ENCODE measurements around the gene OPCML.

The OPCML gene

GRCh38 chr11:133086518-133086917, 445.8 kb downstream of the OPCML start:
- Histone ChIP-seq H4K20me1 (ENCODE audit: insufficient read depth) (no peaks in the 10 kb centered on the region), H3K27me3 (ENCODE audit: insufficient read depth, low read depth) (no peaks in the 10 kb centered on the region), H3K4me2 (no peak overlapping the region), H3K79me2 (ENCODE audit: insufficient read depth, low read depth) (no peaks in the 10 kb centered on the region), H3K36me3 (ENCODE audit: insufficient read depth) (no peaks in the 10 kb centered on the region), H2AFZ (ENCODE audit: low read depth) (no peak overlapping the region), H3K9ac (no peak overlapping the region), H3K4me3 (IDR thresholded peaks at IDR 0.05; ENCODE audit: insufficient read depth, low read depth, low read length) (no peak overlapping the region), H3K27ac (no peak overlapping the region), H3K4me1 (ENCODE audit: low read depth, poor library complexity, severe bottlenecking) (no peaks in the 10 kb centered on the region)
- TF ChIP-seq CTCF (conservative IDR thresholded peaks at IDR 0.05; ENCODE audit: low read depth, low read length) = no peak

- Histone ChIP-seq H3K4me3 (IDR thresholded peaks at IDR 0.05; ENCODE audit: insufficient read depth, low read depth, low read length) (no peak overlapping the region), H4K20me1 (ENCODE audit: insufficient read depth) (no peaks in the 10 kb centered on the region), H3K4me2 (no peak overlapping the region)
These were observed 449.3 kb downstream of the OPCML start for GRCh38 chr11:133082841-133083488.

GRCh38 chr11:133082453-133082781, 449.9 kb downstream of the OPCML start:
- no peak overlapping the region for H3K27ac ChIP-seq
- TF ChIP-seq CTCF (conservative IDR thresholded peaks at IDR 0.05; ENCODE audit: low read depth, low read length) = no peak
- H3K4me1 ChIP-seq (ENCODE audit: low read depth, poor library complexity, severe bottlenecking) = no peaks in the 10 kb centered on the region
- H3K4me3 ChIP-seq (IDR thresholded peaks at IDR 0.05; ENCODE audit: insufficient read depth, low read depth, low read length) = no peak overlapping the region
- no peaks in the 10 kb centered on the region for H4K20me1 ChIP-seq (ENCODE audit: insufficient read depth)
- no peaks in the 10 kb centered on the region for H3K79me2 ChIP-seq (ENCODE audit: insufficient read depth, low read depth)
- H3K9ac ChIP-seq = peak overlapping the region; percentile 57; the same call in 1 of the 2 replicates
- no peak overlapping the region for H3K4me2 ChIP-seq
- H2AFZ ChIP-seq (ENCODE audit: low read depth) = no peak overlapping the region
- no peaks in the 10 kb centered on the region for H3K27me3 ChIP-seq (ENCODE audit: insufficient read depth, low read depth)
- H3K36me3 ChIP-seq (ENCODE audit: insufficient read depth) = no peaks in the 10 kb centered on the region

More at GRCh38 chr11:133082841-133083488, 449.3 kb downstream of the OPCML start:
- H3K4me1 ChIP-seq (ENCODE audit: low read depth, poor library complexity, severe bottlenecking) = no peaks in the 10 kb centered on the region
- H3K27ac ChIP-seq = no peak overlapping the region
- peak overlapping the region; percentile 30; the same call in 1 of the 2 replicates for H2AFZ ChIP-seq (ENCODE audit: low read depth)
- no peaks in the 10 kb centered on the region for H3K36me3 ChIP-seq (ENCODE audit: insufficient read depth)
- H3K79me2 ChIP-seq (ENCODE audit: insufficient read depth, low read depth) = no peaks in the 10 kb centered on the region
- no peak for TF ChIP-seq CTCF (conservative IDR thresholded peaks at IDR 0.05; ENCODE audit: low read depth, low read length)
- H3K9ac ChIP-seq = peak overlapping the region; percentile 57; the same call in 1 of the 2 replicates
- H3K27me3 ChIP-seq (ENCODE audit: insufficient read depth, low read depth) = no peaks in the 10 kb centered on the region

- no peaks in the 10 kb centered on the region for H3K79me2 ChIP-seq (ENCODE audit: insufficient read depth, low read depth)
- no peaks in the 10 kb centered on the region for H3K4me1 ChIP-seq (ENCODE audit: low read depth, poor library complexity, severe bottlenecking)
- H2AFZ ChIP-seq (ENCODE audit: low read depth) = no peak overlapping the region
- H4K20me1 ChIP-seq (ENCODE audit: insufficient read depth) = no peaks in the 10 kb centered on the region
- H3K27ac ChIP-seq = no peak overlapping the region
- no peak overlapping the region for H3K4me3 ChIP-seq (IDR thresholded peaks at IDR 0.05; ENCODE audit: insufficient read depth, low read depth, low read length)
- H3K4me2 ChIP-seq = no peak overlapping the region
- no peak overlapping the region for H3K9ac ChIP-seq
- TF ChIP-seq CTCF (conservative IDR thresholded peaks at IDR 0.05; ENCODE audit: low read depth, low read length) = no peak
- H3K36me3 ChIP-seq (ENCODE audit: insufficient read depth) = no peaks in the 10 kb centered on the region
- no peaks in the 10 kb centered on the region for H3K27me3 ChIP-seq (ENCODE audit: insufficient read depth, low read depth)
These were observed 450.4 kb downstream of the OPCML start for GRCh38 chr11:133081730-133082452.

Data from KMS-11 (cell line).